ENCODE data around the gene APBB3. TPM values are rescaled to one million over a fixed set of nuclear protein-coding genes. Genes with fewer than 3 reads are reported as not detected.

APBB3 gene
- total and polyA plus RNA-seq, 9 of the 15 experiments (the other 6 are each of a cell fraction or from before 2014, with no cell fraction given), result 0.17 to 24.3 (median 9.5) TPM

DNA sequence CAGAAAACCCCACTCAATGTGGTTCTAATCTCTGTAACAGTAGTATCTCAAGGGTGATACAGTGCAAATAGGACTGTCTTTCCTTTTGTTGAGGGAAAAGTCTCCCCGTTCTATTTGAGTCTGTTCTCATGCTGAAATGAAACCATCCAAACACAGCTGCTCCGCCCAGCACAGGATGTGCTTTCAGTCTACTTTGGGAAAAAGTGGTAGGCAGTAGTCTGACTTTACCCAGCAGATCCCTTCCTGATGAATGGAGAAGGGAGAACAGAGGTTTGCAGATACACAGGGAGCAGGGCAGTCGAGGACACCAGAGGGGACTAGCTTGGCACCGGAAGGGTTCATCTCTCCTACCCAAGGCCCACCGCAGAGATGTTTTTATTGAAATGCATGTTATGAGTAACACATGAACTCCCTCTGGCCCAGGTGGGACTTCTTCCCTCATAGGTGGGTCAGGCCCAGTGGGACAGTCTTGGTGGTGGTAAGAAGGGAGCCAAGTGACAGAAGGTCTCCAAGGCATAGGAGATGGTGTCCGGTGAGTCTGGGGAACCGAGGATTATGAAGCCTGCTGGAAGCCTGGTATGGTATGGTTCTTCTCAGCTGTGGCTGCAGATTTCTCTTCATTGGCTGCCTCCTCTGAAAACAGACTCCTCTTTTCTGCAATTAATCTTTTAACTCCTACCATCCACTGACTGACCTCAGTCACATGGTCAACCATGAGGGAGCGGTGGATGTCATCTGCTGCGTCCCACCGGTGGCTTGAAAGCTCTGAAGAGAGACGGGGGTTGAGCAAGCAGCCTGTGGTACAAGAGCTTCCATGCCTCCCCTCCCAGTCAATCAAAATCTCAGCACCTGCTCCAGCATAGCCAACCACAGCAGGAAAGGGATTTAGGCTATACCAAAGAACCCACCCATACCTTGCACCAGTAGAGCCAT, 14.0 kb downstream of the APBB3 start:
- BruUV-seq (replicated peaks), result TSS peak; percentile 6
- no peak for ATAC-seq
- intact Hi-C loops (cut with micrococcal nuclease) (loop anchor here (10.0 kb wide), 2 partner anchors 306 to 376 kb away; partner anchors contain the start of gene CYSTM1), in situ Hi-C loops (cut with MboI) (no loop called here)
- no peak overlapping the region for H3K4me3 ChIP-seq
- no peak overlapping the region for H2AFZ ChIP-seq (ENCODE audit: low read depth, low read length)
- peaks cover 19% of the 10 kb centered on the region; the same call in 1 of the 2 replicates for H4K20me1 ChIP-seq (replicated peaks; ENCODE audit: control insufficient read depth, insufficient read depth, low read length)
- no peak for DNase-seq (ENCODE audit: extremely low read depth in 1 of 4, low spot score in 3 of 4)
- peaks cover 66% of the 10 kb centered on the region for H3K36me3 ChIP-seq (ENCODE audit: control insufficient read depth, insufficient read depth, low read length)
- no peak for FAIRE-seq
- peaks cover 5% of the 10 kb centered on the region for H3K9me1 ChIP-seq (ENCODE audit: control insufficient read depth, insufficient read depth, low read length)
- peaks cover 31% of the 10 kb centered on the region for H3K79me2 ChIP-seq (ENCODE audit: control insufficient read depth, insufficient read depth, low read length)
- H3K9me3 ChIP-seq (replicated peaks; ENCODE audit: control insufficient read depth, insufficient read depth, low read depth, low read length), result no peaks in the 10 kb centered on the region
- peaks cover 42 to 53% of the 10 kb centered on the region in 2 experiments for H3K4me1 ChIP-seq (replicated peaks in 1 of 2; ENCODE audit: control insufficient read depth in 2 of 2, insufficient read depth in 2 of 2, low read length in 2 of 2)
- no peaks in the 10 kb centered on the region; a peak in 1 of 5 replicates for H3K27me3 ChIP-seq (ENCODE audit: control insufficient read depth in 2 of 2, insufficient read depth in 2 of 2, low read length in 2 of 2)
- CTCF ChIA-PET (ENCODE audit: low intra/inter-chr PET ratio), result no interaction called here
- H3K27ac ChIP-seq (ENCODE audit: extremely low read depth, low read depth, low read length), result peak overlapping the region; percentile 61; the same call in 1 of the 3 replicates
- 81% methylated on average over 10 of the region's 11 CpGs for WGBS (ENCODE audit: insufficient coverage, low coverage, missing lambda C conversion rate)
- peak overlapping the region in 1 of 2 experiments; percentile 18; a peak in 1 of 4 replicates for H3K9ac ChIP-seq (ENCODE audit: insufficient read depth in 1 of 2, low read depth in 2 of 2, low read length in 2 of 2)
- no peak overlapping the region for H3K4me2 ChIP-seq (ENCODE audit: insufficient read depth, low read length)
- POLR2A ChIA-PET, result interaction anchor here (0.6 to 5.3 kb wide), 11 partner anchors 10 to 1113 kb away, joined by 3 to 46 read pairs (median 3); partner anchors contain the start of genes APBB3, IK, NDUFA2 and SLC35A4
- TF ChIP-seq FOXA3 (CRISPR knock-in tag; conservative IDR thresholded peaks at IDR 0.05 in 1 of 2, IDR thresholded peaks at IDR 0.05 in 1 of 2) (no peak), ZC3H4 (CRISPR knock-in tag; IDR thresholded peaks at IDR 0.05; ENCODE audit: borderline replicate concordance) (no peak), RFX5 (IDR thresholded peaks at IDR 0.05; ENCODE audit: low read depth, low read length) (no peak), RBFOX2 (IDR thresholded peaks at IDR 0.05; ENCODE audit: low read depth, low read length) (0 out of 2 replicates have a peak, but pooled peaks have one; percentile 30), HLTF (IDR thresholded peaks at IDR 0.05) (no peak), SREBF2 (CRISPR knock-in tag; IDR thresholded peaks at IDR 0.05) (no peak), SIN3A (IDR thresholded peaks at IDR 0.05; ENCODE audit: borderline replicate concordance in 2 of 2, control insufficient read depth in 1 of 2, low read depth in 2 of 2, low read length in 2 of 2) (no peak), SETDB1 (IDR thresholded peaks at IDR 0.05; ENCODE audit: low read length) (no peak), LCOR (CRISPR knock-in tag; IDR thresholded peaks at IDR 0.05) (no peak), HMG20A (CRISPR knock-in tag; conservative IDR thresholded peaks at IDR 0.05) (no peak), PML (IDR thresholded peaks at IDR 0.05; ENCODE audit: low read length) (0 out of 2 replicates have a peak, but pooled peaks have one; percentile 5), MED1 (CRISPR knock-in tag; IDR thresholded peaks at IDR 0.05; ENCODE audit: borderline replicate concordance) (no peak), ILF3 (IDR thresholded peaks at IDR 0.05; ENCODE audit: borderline replicate concordance) (no peak), ZNF780A (CRISPR knock-in tag; IDR thresholded peaks at IDR 0.05) (no peak)
- TF ChIP-seq, protein P1, sequence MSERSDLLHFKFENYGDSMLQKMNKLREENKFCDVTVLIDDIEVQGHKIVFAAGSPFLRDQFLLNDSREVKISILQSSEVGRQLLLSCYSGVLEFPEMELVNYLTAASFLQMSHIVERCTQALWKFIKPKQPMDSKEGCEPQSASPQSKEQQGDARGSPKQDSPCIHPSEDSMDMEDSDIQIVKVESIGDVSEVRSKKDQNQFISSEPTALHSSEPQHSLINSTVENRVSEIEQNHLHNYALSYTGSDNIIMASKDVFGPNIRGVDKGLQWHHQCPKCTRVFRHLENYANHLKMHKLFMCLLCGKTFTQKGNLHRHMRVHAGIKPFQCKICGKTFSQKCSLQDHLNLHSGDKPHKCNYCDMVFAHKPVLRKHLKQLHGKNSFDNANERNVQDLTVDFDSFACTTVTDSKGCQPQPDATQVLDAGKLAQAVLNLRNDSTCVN (CRISPR knock-in tag; IDR thresholded peaks at IDR 0.05), result no peak
- TF ChIP-seq, protein P2, sequence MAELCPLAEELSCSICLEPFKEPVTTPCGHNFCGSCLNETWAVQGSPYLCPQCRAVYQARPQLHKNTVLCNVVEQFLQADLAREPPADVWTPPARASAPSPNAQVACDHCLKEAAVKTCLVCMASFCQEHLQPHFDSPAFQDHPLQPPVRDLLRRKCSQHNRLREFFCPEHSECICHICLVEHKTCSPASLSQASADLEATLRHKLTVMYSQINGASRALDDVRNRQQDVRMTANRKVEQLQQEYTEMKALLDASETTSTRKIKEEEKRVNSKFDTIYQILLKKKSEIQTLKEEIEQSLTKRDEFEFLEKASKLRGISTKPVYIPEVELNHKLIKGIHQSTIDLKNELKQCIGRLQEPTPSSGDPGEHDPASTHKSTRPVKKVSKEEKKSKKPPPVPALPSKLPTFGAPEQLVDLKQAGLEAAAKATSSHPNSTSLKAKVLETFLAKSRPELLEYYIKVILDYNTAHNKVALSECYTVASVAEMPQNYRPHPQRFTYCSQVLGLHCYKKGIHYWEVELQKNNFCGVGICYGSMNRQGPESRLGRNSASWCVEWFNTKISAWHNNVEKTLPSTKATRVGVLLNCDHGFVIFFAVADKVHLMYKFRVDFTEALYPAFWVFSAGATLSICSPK (IDR thresholded peaks at IDR 0.05; ENCODE audit: borderline replicate concordance), result no peak
- TF ChIP-seq, protein P3, sequence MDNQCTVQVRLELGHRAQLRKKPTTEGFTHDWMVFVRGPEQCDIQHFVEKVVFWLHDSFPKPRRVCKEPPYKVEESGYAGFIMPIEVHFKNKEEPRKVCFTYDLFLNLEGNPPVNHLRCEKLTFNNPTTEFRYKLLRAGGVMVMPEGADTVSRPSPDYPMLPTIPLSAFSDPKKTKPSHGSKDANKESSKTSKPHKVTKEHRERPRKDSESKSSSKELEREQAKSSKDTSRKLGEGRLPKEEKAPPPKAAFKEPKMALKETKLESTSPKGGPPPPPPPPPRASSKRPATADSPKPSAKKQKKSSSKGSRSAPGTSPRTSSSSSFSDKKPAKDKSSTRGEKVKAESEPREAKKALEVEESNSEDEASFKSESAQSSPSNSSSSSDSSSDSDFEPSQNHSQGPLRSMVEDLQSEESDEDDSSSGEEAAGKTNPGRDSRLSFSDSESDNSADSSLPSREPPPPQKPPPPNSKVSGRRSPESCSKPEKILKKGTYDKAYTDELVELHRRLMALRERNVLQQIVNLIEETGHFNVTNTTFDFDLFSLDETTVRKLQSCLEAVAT (IDR thresholded peaks at IDR 0.05), result no peak

Data from K562 (cell line).